Activated B cell treated with CpG ODN at 0.5 μM for 24 hours (primary cell): ENCODE data around the gene OXLD1. TPM values are rescaled to one million over a fixed set of nuclear protein-coding genes. Genes with fewer than 3 reads are reported as not detected.

Experiments used
- ATAC-seq: fragments of 200-7000 bp; cut with Tn5 transposase; one replicate; pipeline ENCODE4 v1.10.0; 2021; ENCODE audit warnings: low read depth, mild to moderate bottlenecking, moderate library complexity
- CTCF ChIA-PET: fragments of 350-600 bp; sonication (Branson Sonifier 250); formaldehyde crosslinking; loops from one replicate; lab custom pipeline; 2021; ENCODE audit warnings: antibody characterized with exemption; lab: Charles Lee
- POLR2A ChIA-PET: fragments of 350-600 bp; sonication (Branson Sonifier 250); formaldehyde crosslinking; loops from one replicate; lab custom pipeline; 2021; ENCODE audit warnings: antibody characterized with exemption; lab: Charles Lee
- DNase-seq: peaks from one replicate; pipeline ENCODE4 v3.0.0; 2022
- H3K27ac Mint-ChIP-seq: one replicate; pipeline ENCODE4 v1.8.0; 2020; ENCODE audit warnings: mixed read lengths
- H3K27me3 Mint-ChIP-seq: one replicate; pipeline ENCODE4 v1.8.0; 2021; ENCODE audit warnings: mixed read lengths
- H3K36me3 Mint-ChIP-seq: one replicate; pipeline ENCODE4 v1.8.0; 2021; ENCODE audit warnings: low read depth, mixed read lengths
- H3K4me1 Mint-ChIP-seq: one replicate; pipeline ENCODE4 v1.8.0; 2021; ENCODE audit warnings: mixed read lengths
- H3K4me3 Mint-ChIP-seq: one replicate; pipeline ENCODE4 v1.8.0; 2020; ENCODE audit warnings: mild to moderate bottlenecking, mixed read lengths
- H3K9me3 Mint-ChIP-seq: one replicate; pipeline ENCODE4 v1.8.0; 2020; ENCODE audit warnings: mixed read lengths
- intact Hi-C: fragments of 100-400 bp; cut with micrococcal nuclease; formaldehyde crosslinking; loops from one replicate; pipeline ENCODE4 v1.15.1; 2024
- total RNA-seq: library from RNA; stranded (reverse); gene quantifications from 2 replicates; pipeline ENCODE4 v1.2.3, GENCODE V29; 2022
- TF ChIP-seq, protein P1 (sequence below): fragments of 200-600 bp; IDR thresholded peaks from one replicate; pipeline ENCODE4 v1.8.0; 2022; ENCODE audit warnings: antibody characterized with exemption, mild to moderate bottlenecking

Gene OXLD1
- total RNA-seq, 1 donor from 2014 or later, result 37.3 TPM

GRCh38 chr17:81647640-81648012 lies 18.8 kb downstream of the OXLD1 start:
- no peak overlapping the region for H3K27ac Mint-ChIP-seq
- H3K27me3 Mint-ChIP-seq, result peaks cover 19% of the 10 kb centered on the region
- H3K36me3 Mint-ChIP-seq, result no peaks in the 10 kb centered on the region
- ChIA-PET CTCF (interaction anchor here (0.6 kb wide), 1 partner anchor 135 kb away, joined by 3 read pairs; the partner anchor contains the start of gene ACTG1), POLR2A (interaction anchor here (0.6 kb wide), 1 partner anchor 16 kb away, joined by 3 read pairs; no protein-coding TSS in a partner anchor)
- DNase-seq (no peak), ATAC-seq (no peak)
- no peak overlapping the region for H3K4me3 Mint-ChIP-seq
- intact Hi-C loops, result no loop called here
- TF ChIP-seq, protein P1, sequence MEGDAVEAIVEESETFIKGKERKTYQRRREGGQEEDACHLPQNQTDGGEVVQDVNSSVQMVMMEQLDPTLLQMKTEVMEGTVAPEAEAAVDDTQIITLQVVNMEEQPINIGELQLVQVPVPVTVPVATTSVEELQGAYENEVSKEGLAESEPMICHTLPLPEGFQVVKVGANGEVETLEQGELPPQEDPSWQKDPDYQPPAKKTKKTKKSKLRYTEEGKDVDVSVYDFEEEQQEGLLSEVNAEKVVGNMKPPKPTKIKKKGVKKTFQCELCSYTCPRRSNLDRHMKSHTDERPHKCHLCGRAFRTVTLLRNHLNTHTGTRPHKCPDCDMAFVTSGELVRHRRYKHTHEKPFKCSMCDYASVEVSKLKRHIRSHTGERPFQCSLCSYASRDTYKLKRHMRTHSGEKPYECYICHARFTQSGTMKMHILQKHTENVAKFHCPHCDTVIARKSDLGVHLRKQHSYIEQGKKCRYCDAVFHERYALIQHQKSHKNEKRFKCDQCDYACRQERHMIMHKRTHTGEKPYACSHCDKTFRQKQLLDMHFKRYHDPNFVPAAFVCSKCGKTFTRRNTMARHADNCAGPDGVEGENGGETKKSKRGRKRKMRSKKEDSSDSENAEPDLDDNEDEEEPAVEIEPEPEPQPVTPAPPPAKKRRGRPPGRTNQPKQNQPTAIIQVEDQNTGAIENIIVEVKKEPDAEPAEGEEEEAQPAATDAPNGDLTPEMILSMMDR, result no peak
- peaks cover 2% of the 10 kb centered on the region for H3K4me1 Mint-ChIP-seq
- H3K9me3 Mint-ChIP-seq, result no peaks in the 10 kb centered on the region

GRCh38 chr17:81646869-81647600 lies 19.4 kb downstream of the OXLD1 start:
- CTCF ChIA-PET, result no interaction called here
- DNase-seq (no peak), ATAC-seq (no peak)
- Mint-ChIP-seq H3K9me3 (no peaks in the 10 kb centered on the region), H3K4me3 (no peak overlapping the region), H3K36me3 (no peaks in the 10 kb centered on the region), H3K27me3 (peaks cover 19% of the 10 kb centered on the region), H3K27ac (no peak overlapping the region), H3K4me1 (peaks cover 2% of the 10 kb centered on the region)
- intact Hi-C loops, result no loop called here
- POLR2A ChIA-PET, result interaction anchor here (0.6 kb wide), 2 partner anchors 16 to 808 kb away, joined by 3 to 5 read pairs; no protein-coding TSS in a partner anchor
- TF ChIP-seq, protein P1, result no peak

DNA sequence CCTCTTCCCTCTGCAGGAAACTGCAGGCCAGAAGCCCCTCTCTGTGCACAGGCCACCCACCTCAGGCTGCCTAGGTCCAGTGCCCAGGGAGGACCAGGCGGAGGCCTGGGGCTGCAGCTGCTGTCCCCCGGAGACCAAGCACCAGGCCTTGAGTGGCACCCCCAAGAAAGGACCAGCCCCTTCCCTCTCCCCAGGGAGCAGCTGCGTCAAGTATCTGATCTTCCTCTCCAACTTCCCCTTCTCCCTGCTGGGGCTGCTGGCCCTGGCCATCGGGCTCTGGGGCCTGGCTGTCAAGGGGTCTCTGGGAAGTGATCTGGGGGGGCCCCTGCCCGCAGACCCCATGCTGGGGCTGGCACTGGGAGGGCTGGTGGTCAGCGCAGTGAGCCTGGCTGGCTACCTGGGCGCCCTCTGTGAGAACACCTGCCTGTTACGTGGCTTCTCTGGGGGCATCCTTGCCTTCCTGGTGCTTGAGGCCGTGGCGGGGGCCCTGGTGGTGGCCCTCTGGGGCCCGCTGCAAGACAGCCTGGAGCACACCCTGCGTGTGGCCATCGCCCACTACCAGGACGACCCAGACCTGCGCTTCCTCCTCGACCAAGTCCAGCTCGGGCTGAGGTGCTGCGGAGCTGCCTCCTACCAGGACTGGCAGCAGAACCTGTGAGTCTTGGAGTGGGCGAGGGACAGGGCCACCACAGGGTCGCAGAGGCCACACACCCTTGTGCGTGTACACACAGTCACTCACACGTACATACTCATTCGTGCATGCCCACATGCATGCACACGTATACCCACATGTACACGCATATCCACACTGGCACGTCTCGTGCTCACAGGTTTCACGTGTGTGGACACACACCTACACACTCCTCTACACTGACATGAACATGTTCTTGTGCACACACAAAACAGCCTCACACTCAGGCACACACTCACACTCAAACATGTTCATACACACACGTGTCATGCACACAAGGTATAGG lies 21.1 kb downstream of the OXLD1 start:
- intact Hi-C loops, result no loop called here
- ChIA-PET POLR2A (no interaction called here), CTCF (no interaction called here)
- H3K9me3 Mint-ChIP-seq, result no peaks in the 10 kb centered on the region
- no peaks in the 10 kb centered on the region for H3K36me3 Mint-ChIP-seq
- no peak for DNase-seq
- H3K4me3 Mint-ChIP-seq, result no peak overlapping the region
- no peak for ATAC-seq
- no peaks in the 10 kb centered on the region for H3K4me1 Mint-ChIP-seq
- TF ChIP-seq, protein P1, result no peak
- H3K27ac Mint-ChIP-seq, result no peak overlapping the region
- H3K27me3 Mint-ChIP-seq, result peaks cover 13% of the 10 kb centered on the region

DNA sequence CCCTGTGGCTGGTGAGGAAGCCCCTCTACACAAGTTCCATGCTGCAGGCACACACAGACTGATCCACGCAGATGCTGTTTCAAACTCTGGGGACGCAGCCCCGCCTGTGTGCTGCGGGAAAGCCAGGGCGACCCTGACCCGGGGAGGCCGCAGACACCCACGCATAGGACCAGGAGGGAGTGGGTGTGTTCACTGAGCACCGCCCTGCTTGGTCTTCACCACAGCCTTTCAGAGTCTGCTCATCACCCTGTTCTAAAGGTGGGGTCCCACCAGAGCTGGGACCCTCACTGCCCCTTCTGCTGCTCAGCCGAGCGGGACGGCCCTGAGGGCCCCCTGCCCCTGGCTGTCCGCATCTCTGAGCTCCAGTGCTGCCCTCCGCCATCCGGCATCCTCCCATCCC lies 21.9 kb downstream of the OXLD1 start:
- DNase-seq (no peak), ATAC-seq (no peak)
- intact Hi-C loops, result no loop called here
- CTCF ChIA-PET, result no interaction called here
- Mint-ChIP-seq H3K36me3 (no peaks in the 10 kb centered on the region), H3K9me3 (no peaks in the 10 kb centered on the region), H3K4me3 (no peak overlapping the region), H3K27ac (no peak overlapping the region), H3K27me3 (peaks cover 11% of the 10 kb centered on the region), H3K4me1 (no peaks in the 10 kb centered on the region)
- TF ChIP-seq, protein P1, result no peak
- POLR2A ChIA-PET, result no interaction called here
